A673 (cell line): ENCODE measurements around the gene RPS21. TPM values are rescaled to one million over a fixed set of nuclear protein-coding genes. Genes with fewer than 3 reads are reported as not detected.
"Not testable (repeated sequence)": the region's sequence is repeated elsewhere in the genome, so short reads cannot be mapped to it uniquely, and the experiment has no call there.

Experiments
- BruUV-seq: library from RNA; stranded (reverse); fragments of 400-500 nt; replicated peaks from 2 replicates; lab custom pipeline; 2021; lab: Mats Ljungman, UMichigan
- CTCF ChIA-PET: fragments of 300-600 bp; sonication (Branson Sonifier 250); formaldehyde crosslinking; loops from one replicate; lab custom pipeline; 2022; ENCODE audit warnings: antibody characterized with exemption; lab: Charles Lee
- POLR2A ChIA-PET: fragments of 300-600 bp; sonication (Branson Sonifier 250); formaldehyde crosslinking; loops from one replicate; lab custom pipeline; 2022; ENCODE audit warnings: antibody characterized with exemption; ENCODE audit not compliant: low non-redundant PET; lab: Charles Lee
- DNase-seq: peaks from one replicate; pipeline ENCODE4 v3.0.0-alpha.2; 2015; ENCODE audit warnings: low spot score
- H3K27ac ChIP-seq: fragments of 200-600 bp; sonication (generic); 2 replicates; pipeline ENCODE4 v1.5.1; 2016; ENCODE audit warnings: mixed run types, low read depth, mild to moderate bottlenecking, mixed read lengths, antibody characterized with exemption, low read length; ENCODE audit not compliant: poor library complexity, severe bottlenecking
- H3K27me3 ChIP-seq: fragments of 200-600 bp; sonication (generic); replicated peaks from 2 replicates; pipeline ENCODE4 v1.6.1; 2017; ENCODE audit warnings: mixed run types, low read depth, mild to moderate bottlenecking, mixed read lengths, antibody characterized with exemption, low read length; ENCODE audit not compliant: insufficient read depth, poor library complexity
- H3K36me3 ChIP-seq: fragments of 200-600 bp; sonication (generic); 2 replicates; pipeline ENCODE4 v1.6.1; 2016; ENCODE audit warnings: mixed run types, mild to moderate bottlenecking, mixed read lengths, antibody characterized with exemption, low read length; ENCODE audit not compliant: insufficient read depth, poor library complexity, severe bottlenecking
- H3K4me1 ChIP-seq: fragments of 200-600 bp; sonication (generic); 2 replicates; pipeline ENCODE4 v1.6.1; 2017; ENCODE audit warnings: mixed run types, mild to moderate bottlenecking, mixed read lengths, antibody characterized with exemption, low read length; ENCODE audit not compliant: insufficient read depth, poor library complexity, severe bottlenecking
- H3K4me3 ChIP-seq: fragments of 200-600 bp; sonication (generic); 2 replicates; pipeline ENCODE4 v1.5.1; 2016; ENCODE audit warnings: low read depth, mixed run types, mild to moderate bottlenecking, mixed read lengths, low read length; ENCODE audit not compliant: poor library complexity, severe bottlenecking
- H3K9me3 ChIP-seq: fragments of 200-600 bp; sonication (generic); 2 replicates; pipeline ENCODE4 v1.6.1; 2016; ENCODE audit warnings: mixed run types, low read depth, mild to moderate bottlenecking, mixed read lengths, antibody characterized with exemption, low read length; ENCODE audit not compliant: poor library complexity, severe bottlenecking
- CTCF ChIP-seq: fragments of 300-800, 200-600 bp; sonication (generic); conservative IDR thresholded peaks from 2 replicates; pipeline ENCODE4 v1.5.1; 2017; ENCODE audit warnings: low read depth, mild to moderate bottlenecking, antibody characterized with exemption, low read length, moderate library complexity, mixed read lengths
- EZH2 ChIP-seq: fragments of 200-600 bp; sonication (generic); IDR thresholded peaks from 2 replicates; pipeline ENCODE4 v1.6.1; 2017; ENCODE audit warnings: borderline replicate concordance, low read depth, mild to moderate bottlenecking, mixed read lengths, antibody characterized with exemption, low read length; ENCODE audit not compliant: poor library complexity, severe bottlenecking
- intact Hi-C: fragments of 100-400 bp; cut with micrococcal nuclease; formaldehyde crosslinking; loops from one replicate; pipeline ENCODE4 v1.10.0; 2022; ENCODE audit not compliant: unreplicated experiment
- total RNA-seq: library from RNA; stranded (reverse); gene quantifications from 2 replicates; pipeline ENCODE4 v1.2.3, GENCODE V29; 2021

The RPS21 gene
- total RNA-seq, 1 experiment from 2014 or later, result 1,506 TPM

GRCh38 chr20:62425281-62426058 lies 38.6 kb downstream of the RPS21 start:
- no peak for DNase-seq
- peaks cover 12% of the 10 kb centered on the region for H3K27me3 ChIP-seq
- ChIA-PET CTCF (no interaction called here), POLR2A (no interaction called here)
- TF ChIP-seq EZH2, result no peak
- no peak overlapping the region for H3K4me3 ChIP-seq
- no peak overlapping the region for H3K27ac ChIP-seq
- BruUV-seq, result no TSS peak
- H3K36me3 ChIP-seq, result no peaks in the 10 kb centered on the region
- H3K9me3 ChIP-seq, result no peaks in the 10 kb centered on the region
- intact Hi-C loops, result no loop called here
- H3K4me1 ChIP-seq, result no peaks in the 10 kb centered on the region

- BruUV-seq, H3K4me1 ChIP-seq, CTCF ChIA-PET, H3K9me3 ChIP-seq, intact Hi-C loops, H3K27ac ChIP-seq, H3K36me3 ChIP-seq, H3K4me3 ChIP-seq, DNase-seq, POLR2A ChIA-PET: not testable (repeated sequence)
- peaks cover 14% of the 10 kb centered on the region for H3K27me3 ChIP-seq
Measured at GRCh38 chr20:62426059-62426348, 39.1 kb downstream of the RPS21 start.

- ChIA-PET POLR2A (no interaction called here), CTCF (no interaction called here)
- TF ChIP-seq CTCF (no peak), EZH2 (no peak)
- no peaks in the 10 kb centered on the region for H3K4me1 ChIP-seq
- DNase-seq, result no peak
- H3K9me3 ChIP-seq, result no peaks in the 10 kb centered on the region
- H3K36me3 ChIP-seq, result no peaks in the 10 kb centered on the region
- no TSS peak for BruUV-seq
- peaks cover 16% of the 10 kb centered on the region for H3K27me3 ChIP-seq
- H3K27ac ChIP-seq, result no peak overlapping the region
- intact Hi-C loops, result no loop called here
- H3K4me3 ChIP-seq, result no peak overlapping the region
Measured at GRCh38 chr20:62426699-62427131, 39.8 kb downstream of the RPS21 start.

GRCh38 chr20:62427172-62428001 lies 40.5 kb downstream of the RPS21 start, which contains the start of gene RBBP8NL:
TSS of gene RBBP8NL (minus strand) at chr20:62427539. CDS start at chr20:62419647, 7,892 bp downstream.
- BruUV-seq, result no TSS peak
- H3K27ac ChIP-seq, result no peak within 1 kb of the TSS

More at GRCh38 chr20:62427172-62428001, 40.5 kb downstream of the RPS21 start, which contains the start of gene RBBP8NL:
- no peak for DNase-seq
- Histone ChIP-seq H3K9me3 (no peaks in the 10 kb centered on the region), H3K36me3 (no peaks in the 10 kb centered on the region), H3K27me3 (peaks cover 23% of the 10 kb centered on the region), H3K4me1 (no peaks in the 10 kb centered on the region), H3K4me3 (no peak within 1 kb of the TSS)
- intact Hi-C loops, result no loop called here
- ChIA-PET CTCF (no interaction called here), POLR2A (no interaction called here)
- TF ChIP-seq CTCF, result no peak
- no peak for TF ChIP-seq EZH2
